RWPE2 (cell line): ENCODE measurements around the gene HYAL1.

Experiments
- ATAC-seq: fragments of 200-7000 bp; cut with Tn5 transposase; 3 replicates; pipeline ENCODE4 v1.9.1; 2021; ENCODE audit warnings: low read depth
- DNase-seq: peaks from one replicate; pipeline ENCODE4 v3.0.0-alpha.2; 2020; ENCODE audit warnings: low spot score
- H3K27ac ChIP-seq: fragments of 450-650 bp; 2 replicates; pipeline ENCODE4 v1.5.1; 2017; ENCODE audit warnings: mild to moderate bottlenecking; ENCODE audit not compliant: poor library complexity, severe bottlenecking
- H3K27me3 ChIP-seq: fragments of 250-450 bp; sonication (Bioruptor Pico); 2 replicates; pipeline ENCODE4 v1.5.1; 2021; ENCODE audit warnings: mild to moderate bottlenecking, moderate library complexity; ENCODE audit not compliant: insufficient read depth, poor library complexity, severe bottlenecking
- H3K36me3 ChIP-seq: fragments of 250-450 bp; sonication (Bioruptor Pico); 2 replicates; pipeline ENCODE4 v1.5.1; 2020; ENCODE audit warnings: low read depth, mild to moderate bottlenecking, moderate library complexity
- H3K4me1 ChIP-seq: fragments of 250-450 bp; sonication (Bioruptor Pico); 2 replicates; pipeline ENCODE4 v1.5.1; 2021; ENCODE audit warnings: mild to moderate bottlenecking, moderate library complexity; ENCODE audit not compliant: insufficient read depth, poor library complexity, severe bottlenecking
- H3K4me3 ChIP-seq: fragments of 250-450 bp; sonication (Bioruptor Pico); 2 replicates; pipeline ENCODE4 v1.5.1; 2021; ENCODE audit warnings: mild to moderate bottlenecking, moderate library complexity; ENCODE audit not compliant: severe bottlenecking
- H3K9me3 ChIP-seq: fragments of 250-450 bp; sonication (Bioruptor Pico); 2 replicates; pipeline ENCODE4 v1.5.1; 2021; ENCODE audit warnings: mild to moderate bottlenecking, moderate library complexity; ENCODE audit not compliant: severe bottlenecking
- TF ChIP-seq, protein P1 (sequence below): fragments of 450-650 bp; IDR thresholded peaks from one replicate; pipeline ENCODE4 v1.5.1; 2017; ENCODE audit warnings: mild to moderate bottlenecking, moderate library complexity; ENCODE audit not compliant: poor library complexity, severe bottlenecking

The HYAL1 gene

DNA sequence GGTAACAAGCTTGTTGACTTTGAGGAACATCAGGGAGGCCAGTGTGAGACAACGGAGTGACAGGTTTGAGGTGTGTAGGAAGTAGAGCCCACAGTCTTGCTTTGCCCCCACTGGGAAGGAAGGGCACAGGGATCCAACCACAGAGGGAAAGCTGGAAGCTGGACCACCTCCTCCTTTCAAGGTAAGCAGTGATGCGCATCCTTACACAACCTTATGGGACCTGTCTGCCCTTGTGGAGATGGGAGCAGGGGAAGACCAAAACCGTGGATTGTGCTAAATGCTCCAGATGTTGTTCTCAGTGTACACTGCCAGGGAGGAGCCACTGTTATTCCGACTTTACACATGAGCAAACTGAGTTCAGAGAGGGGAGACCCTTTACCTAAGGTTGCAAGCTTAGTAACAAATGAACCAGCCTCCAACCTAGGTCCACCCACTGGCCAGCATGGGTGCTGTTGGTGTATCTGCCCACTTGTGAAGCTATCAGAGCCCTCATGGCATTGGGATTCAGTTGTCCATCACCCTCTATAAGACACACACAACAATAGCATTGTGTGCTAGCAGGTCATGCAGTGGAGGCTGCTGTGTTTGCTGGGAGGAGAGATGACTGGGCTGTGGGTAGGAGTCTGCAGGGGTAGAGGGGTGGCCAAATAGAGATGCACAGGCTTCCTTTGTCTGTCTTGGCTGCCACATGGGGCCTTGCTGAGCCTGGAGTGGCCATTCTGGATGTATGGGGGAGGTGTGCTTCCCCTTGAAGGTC is 25.1 kb downstream of the HYAL1 start:
- DNase-seq (no peak), ATAC-seq (peak; percentile 24)
- TF ChIP-seq, protein P1, sequence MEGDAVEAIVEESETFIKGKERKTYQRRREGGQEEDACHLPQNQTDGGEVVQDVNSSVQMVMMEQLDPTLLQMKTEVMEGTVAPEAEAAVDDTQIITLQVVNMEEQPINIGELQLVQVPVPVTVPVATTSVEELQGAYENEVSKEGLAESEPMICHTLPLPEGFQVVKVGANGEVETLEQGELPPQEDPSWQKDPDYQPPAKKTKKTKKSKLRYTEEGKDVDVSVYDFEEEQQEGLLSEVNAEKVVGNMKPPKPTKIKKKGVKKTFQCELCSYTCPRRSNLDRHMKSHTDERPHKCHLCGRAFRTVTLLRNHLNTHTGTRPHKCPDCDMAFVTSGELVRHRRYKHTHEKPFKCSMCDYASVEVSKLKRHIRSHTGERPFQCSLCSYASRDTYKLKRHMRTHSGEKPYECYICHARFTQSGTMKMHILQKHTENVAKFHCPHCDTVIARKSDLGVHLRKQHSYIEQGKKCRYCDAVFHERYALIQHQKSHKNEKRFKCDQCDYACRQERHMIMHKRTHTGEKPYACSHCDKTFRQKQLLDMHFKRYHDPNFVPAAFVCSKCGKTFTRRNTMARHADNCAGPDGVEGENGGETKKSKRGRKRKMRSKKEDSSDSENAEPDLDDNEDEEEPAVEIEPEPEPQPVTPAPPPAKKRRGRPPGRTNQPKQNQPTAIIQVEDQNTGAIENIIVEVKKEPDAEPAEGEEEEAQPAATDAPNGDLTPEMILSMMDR, result no peak
- Histone ChIP-seq H3K27me3 (no peaks in the 10 kb centered on the region), H3K27ac (no peak overlapping the region), H3K9me3 (no peaks in the 10 kb centered on the region), H3K4me1 (no peaks in the 10 kb centered on the region), H3K4me3 (no peak overlapping the region), H3K36me3 (peaks cover 33% of the 10 kb centered on the region)

DNA sequence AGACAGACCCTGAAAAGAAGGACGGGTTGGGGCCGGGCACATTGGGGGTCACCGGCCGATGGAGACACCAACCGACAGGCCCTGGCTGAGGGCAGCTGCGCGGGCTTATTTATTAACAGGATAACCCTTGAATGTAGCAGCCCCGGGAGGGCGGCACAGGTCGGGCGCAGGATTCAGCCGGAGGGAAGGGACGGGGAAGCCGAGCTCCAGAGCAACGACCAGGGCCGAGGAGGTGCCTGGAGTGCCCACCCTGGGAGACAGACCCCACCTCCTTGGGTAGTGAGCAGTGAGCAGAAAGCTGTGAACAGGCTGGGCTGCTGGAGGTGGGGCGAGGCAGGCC is 26.6 kb downstream of the HYAL1 start:
- Histone ChIP-seq H3K4me3 (no peak overlapping the region), H3K36me3 (peaks cover 38% of the 10 kb centered on the region), H3K4me1 (no peaks in the 10 kb centered on the region), H3K27ac (no peak overlapping the region), H3K9me3 (no peaks in the 10 kb centered on the region), H3K27me3 (no peaks in the 10 kb centered on the region)
- ATAC-seq (no peak), DNase-seq (no peak)
- TF ChIP-seq, protein P1, result no peak

GRCh38 chr3:50275996-50276761 is 27.2 kb downstream of the HYAL1 start:
- Histone ChIP-seq H3K9me3 (no peaks in the 10 kb centered on the region), H3K27me3 (no peaks in the 10 kb centered on the region), H3K27ac (no peak overlapping the region), H3K36me3 (peaks cover 43% of the 10 kb centered on the region), H3K4me1 (peaks cover 3% of the 10 kb centered on the region), H3K4me3 (no peak overlapping the region)
- DNase-seq, result no peak
- ATAC-seq, result no peak
- TF ChIP-seq, protein P1, result no peak

DNA sequence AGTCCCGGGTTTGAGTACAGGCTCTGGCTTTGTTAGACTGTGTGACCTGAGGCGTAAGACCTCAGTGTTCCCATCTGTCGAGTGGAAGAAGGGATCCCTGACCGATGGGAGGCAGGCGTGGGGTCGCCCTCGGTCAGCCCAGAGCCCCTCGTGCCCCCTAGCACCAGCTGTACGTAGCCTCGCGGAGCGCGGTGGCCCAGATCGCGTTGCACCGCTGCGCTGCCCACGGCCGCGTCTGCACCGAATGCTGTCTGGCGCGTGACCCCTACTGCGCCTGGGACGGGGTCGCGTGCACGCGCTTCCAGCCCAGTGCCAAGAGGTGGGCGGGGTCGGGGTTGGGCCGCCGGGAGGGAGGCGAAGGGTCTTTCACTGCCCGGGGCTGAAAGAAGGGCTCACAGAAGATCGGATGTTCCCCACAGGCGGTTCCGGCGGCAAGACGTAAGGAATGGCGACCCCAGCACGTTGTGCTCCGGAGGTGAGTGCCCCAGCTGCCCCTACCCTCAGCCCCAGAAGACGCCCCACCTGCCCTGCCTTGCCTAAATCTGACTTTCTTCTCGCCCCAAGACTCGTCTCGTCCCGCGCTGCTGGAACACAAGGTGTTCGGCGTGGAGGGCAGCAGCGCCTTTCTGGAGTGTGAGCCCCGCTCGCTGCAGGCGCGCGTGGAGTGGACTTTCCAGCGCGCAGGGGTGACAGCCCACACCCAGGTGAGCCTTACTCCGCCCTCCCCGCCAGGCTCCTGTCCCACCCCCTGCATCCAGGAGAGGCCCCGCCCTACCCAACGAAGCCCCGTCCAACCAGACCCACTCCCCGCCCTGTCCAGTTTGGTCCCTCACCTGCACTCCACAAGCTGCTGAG is 28.0 kb downstream of the HYAL1 start:
- DNase-seq, result no peak
- H3K4me3 ChIP-seq, result no peak overlapping the region
- peaks cover 48% of the 10 kb centered on the region for H3K36me3 ChIP-seq
- H3K9me3 ChIP-seq, result no peaks in the 10 kb centered on the region
- no peaks in the 10 kb centered on the region for H3K27me3 ChIP-seq
- no peak overlapping the region for H3K27ac ChIP-seq
- ATAC-seq, result no peak
- TF ChIP-seq, protein P1, result no peak
- H3K4me1 ChIP-seq, result peaks cover 11% of the 10 kb centered on the region
